DND-41 (cell line): ENCODE results near the gene AADACL2.

Experiments used
- ATAC-seq: fragments of 200-7000 bp; cut with Tn5 transposase; 3 replicates; pipeline ENCODE4 v1.9.1; 2021; ENCODE audit warnings: low read depth; ENCODE audit not compliant: insufficient read depth
- DNase-seq: peaks from one replicate; pipeline ENCODE4 v3.0.0-alpha.2; 2020
- H2AFZ ChIP-seq: 2 replicates; pipeline ENCODE4 v1.6.0; 2012; ENCODE audit warnings: low read depth, low read length
- H3K27ac ChIP-seq: 2 replicates; pipeline ENCODE4 v1.5.1; 2012; ENCODE audit warnings: low read length, inconsistent platforms
- H3K27me3 ChIP-seq: fragments of 200-600 bp; sonication (generic); 2 replicates; pipeline ENCODE4 v1.6.0; 2012; ENCODE audit warnings: low read length, mild to moderate bottlenecking, inconsistent platforms; ENCODE audit not compliant: insufficient read depth, poor library complexity
- H3K36me3 ChIP-seq: 2 replicates; pipeline ENCODE4 v1.5.1; 2012; ENCODE audit warnings: low read length, inconsistent platforms; ENCODE audit not compliant: insufficient read depth
- H3K4me1 ChIP-seq: 2 replicates; pipeline ENCODE4 v1.5.1; 2012; ENCODE audit warnings: mild to moderate bottlenecking, low read length; ENCODE audit not compliant: insufficient read depth
- H3K4me2 ChIP-seq: 2 replicates; pipeline ENCODE4 v1.6.0; 2012; ENCODE audit warnings: mild to moderate bottlenecking, moderate library complexity, low read length, inconsistent platforms; ENCODE audit not compliant: insufficient read depth
- H3K4me3 ChIP-seq, 2 experiments: fragments of 200-600 bp in 1 of 2; shearing (Covaris generic) in 1 of 2; 2 replicates each; pipeline ENCODE4 v1.5.1; 2012 to 2016; ENCODE audit warnings: inconsistent platforms in 2 of 2, low read length in 2 of 2, mild to moderate bottlenecking in 2 of 2, low read depth in 1 of 2, moderate library complexity in 1 of 2
- H3K79me2 ChIP-seq: 2 replicates; pipeline ENCODE4 v1.6.0; 2012; ENCODE audit warnings: low read length, inconsistent platforms; ENCODE audit not compliant: insufficient read depth
- H3K9ac ChIP-seq: 2 replicates; pipeline ENCODE4 v1.6.0; 2012; ENCODE audit warnings: low read depth, mild to moderate bottlenecking, inconsistent platforms, low read length, moderate library complexity
- H3K9me3 ChIP-seq: 2 replicates; pipeline ENCODE4 v1.5.1; 2012; ENCODE audit warnings: low read length, moderate library complexity, mild to moderate bottlenecking, inconsistent platforms; ENCODE audit not compliant: insufficient read depth, severe bottlenecking
- H4K20me1 ChIP-seq: 2 replicates; pipeline ENCODE4 v1.6.0; 2012; ENCODE audit warnings: low read length; ENCODE audit not compliant: insufficient read depth
- EZH2 ChIP-seq: IDR thresholded peaks from 3 replicates; pipeline ENCODE4 v1.6.1; 2012; ENCODE audit warnings: borderline replicate concordance, low read depth, mild to moderate bottlenecking, moderate library complexity, low read length, inconsistent platforms; ENCODE audit not compliant: severe bottlenecking
- TF ChIP-seq, protein P1 (sequence below): IDR thresholded peaks from 2 replicates; pipeline ENCODE4 v1.5.1; 2012; ENCODE audit warnings: borderline replicate concordance, low read length, moderate library complexity, mild to moderate bottlenecking; ENCODE audit not compliant: poor library complexity, severe bottlenecking; ENCODE audit errors: extremely low read depth

Gene AADACL2

DNA sequence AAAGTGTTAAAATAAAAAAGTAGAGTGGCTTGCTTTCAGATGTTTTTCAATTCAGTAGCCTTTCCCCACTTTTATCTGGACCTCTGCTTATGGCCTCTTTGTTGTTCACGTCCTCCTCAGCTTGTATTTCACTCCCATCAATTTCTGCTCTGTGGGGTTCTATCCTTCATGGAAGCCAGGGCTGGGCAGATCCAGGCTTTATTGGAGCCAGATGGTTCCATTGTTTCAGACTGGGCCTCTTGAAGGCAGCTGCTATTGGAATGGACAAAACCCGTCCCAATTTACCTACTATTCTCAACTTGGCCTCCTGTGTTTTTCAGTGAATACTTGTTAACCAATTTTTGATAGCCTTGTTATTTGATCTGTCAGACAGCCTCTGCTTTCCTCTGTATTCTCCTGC is 10.9 kb upstream of the AADACL2 start:
- Histone ChIP-seq H3K79me2 (no peaks in the 10 kb centered on the region), H3K9ac (no peak overlapping the region), H3K36me3 (no peaks in the 10 kb centered on the region), H2AFZ (no peak overlapping the region), H4K20me1 (no peaks in the 10 kb centered on the region), H3K27ac (no peak overlapping the region), H3K4me1 (no peaks in the 10 kb centered on the region), H3K4me2 (no peak overlapping the region), H3K9me3 (peaks cover 2% of the 10 kb centered on the region), H3K27me3 (no peaks in the 10 kb centered on the region), H3K4me3 (no peak overlapping the region)
- no peak for TF ChIP-seq EZH2
- TF ChIP-seq, protein P1, sequence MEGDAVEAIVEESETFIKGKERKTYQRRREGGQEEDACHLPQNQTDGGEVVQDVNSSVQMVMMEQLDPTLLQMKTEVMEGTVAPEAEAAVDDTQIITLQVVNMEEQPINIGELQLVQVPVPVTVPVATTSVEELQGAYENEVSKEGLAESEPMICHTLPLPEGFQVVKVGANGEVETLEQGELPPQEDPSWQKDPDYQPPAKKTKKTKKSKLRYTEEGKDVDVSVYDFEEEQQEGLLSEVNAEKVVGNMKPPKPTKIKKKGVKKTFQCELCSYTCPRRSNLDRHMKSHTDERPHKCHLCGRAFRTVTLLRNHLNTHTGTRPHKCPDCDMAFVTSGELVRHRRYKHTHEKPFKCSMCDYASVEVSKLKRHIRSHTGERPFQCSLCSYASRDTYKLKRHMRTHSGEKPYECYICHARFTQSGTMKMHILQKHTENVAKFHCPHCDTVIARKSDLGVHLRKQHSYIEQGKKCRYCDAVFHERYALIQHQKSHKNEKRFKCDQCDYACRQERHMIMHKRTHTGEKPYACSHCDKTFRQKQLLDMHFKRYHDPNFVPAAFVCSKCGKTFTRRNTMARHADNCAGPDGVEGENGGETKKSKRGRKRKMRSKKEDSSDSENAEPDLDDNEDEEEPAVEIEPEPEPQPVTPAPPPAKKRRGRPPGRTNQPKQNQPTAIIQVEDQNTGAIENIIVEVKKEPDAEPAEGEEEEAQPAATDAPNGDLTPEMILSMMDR: no peak
- DNase-seq (no peak), ATAC-seq (no peak)

DNA sequence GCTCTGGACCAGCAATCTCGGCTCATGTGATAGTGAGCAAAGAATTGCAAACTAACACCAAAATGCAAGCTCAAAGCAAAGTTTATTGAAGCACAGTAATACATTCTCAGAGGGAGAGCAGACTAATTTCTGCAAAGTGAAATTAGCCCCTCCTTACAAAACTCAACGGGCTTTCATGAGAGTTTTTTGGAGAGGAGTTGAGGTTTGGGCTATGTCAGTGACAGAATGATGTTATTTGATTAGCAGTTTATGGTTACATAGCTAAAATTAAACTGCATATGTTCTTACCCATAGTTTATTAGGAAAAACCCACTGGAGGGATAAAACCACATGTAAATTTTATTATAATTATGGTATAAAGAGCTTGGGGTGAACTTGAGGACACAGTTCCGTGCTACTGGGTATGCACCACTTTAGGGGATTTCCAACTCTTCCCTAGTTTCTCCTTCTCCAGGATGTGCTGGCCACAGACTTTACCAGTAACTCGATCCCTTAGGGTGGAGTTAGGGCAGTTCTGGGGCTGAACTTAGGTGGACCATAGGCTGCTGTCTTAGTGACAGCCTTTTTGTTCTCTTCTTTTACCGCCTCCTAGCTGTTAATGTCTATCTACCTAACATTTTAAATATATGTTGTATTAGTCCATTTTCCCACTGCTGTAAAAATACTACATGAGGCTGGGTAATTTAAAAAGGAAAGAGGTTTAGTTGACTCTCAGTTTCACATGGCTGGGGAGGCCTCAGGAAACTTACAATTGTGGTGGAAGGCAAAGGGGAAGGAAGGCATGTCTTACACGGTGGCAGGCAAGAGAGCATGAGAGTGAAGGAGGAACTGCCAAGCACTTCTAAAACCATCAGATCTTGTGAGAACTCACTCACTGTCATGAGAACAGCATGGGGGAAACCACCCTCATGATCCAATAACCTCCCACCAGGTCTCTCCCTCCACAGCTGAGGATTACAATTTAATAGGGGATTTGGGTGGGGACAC is 8.9 kb upstream of the AADACL2 start:
- Histone ChIP-seq H2AFZ (no peak overlapping the region), H4K20me1 (no peaks in the 10 kb centered on the region), H3K4me2 (no peak overlapping the region), H3K4me1 (no peaks in the 10 kb centered on the region), H3K4me3 (no peak overlapping the region), H3K9ac (no peak overlapping the region), H3K27ac (no peak overlapping the region), H3K27me3 (no peaks in the 10 kb centered on the region), H3K9me3 (peaks cover 2% of the 10 kb centered on the region), H3K79me2 (no peaks in the 10 kb centered on the region), H3K36me3 (no peaks in the 10 kb centered on the region)
- ATAC-seq: no peak
- no peak for DNase-seq
- TF ChIP-seq EZH2: no peak
- TF ChIP-seq, protein P1: no peak

DNA sequence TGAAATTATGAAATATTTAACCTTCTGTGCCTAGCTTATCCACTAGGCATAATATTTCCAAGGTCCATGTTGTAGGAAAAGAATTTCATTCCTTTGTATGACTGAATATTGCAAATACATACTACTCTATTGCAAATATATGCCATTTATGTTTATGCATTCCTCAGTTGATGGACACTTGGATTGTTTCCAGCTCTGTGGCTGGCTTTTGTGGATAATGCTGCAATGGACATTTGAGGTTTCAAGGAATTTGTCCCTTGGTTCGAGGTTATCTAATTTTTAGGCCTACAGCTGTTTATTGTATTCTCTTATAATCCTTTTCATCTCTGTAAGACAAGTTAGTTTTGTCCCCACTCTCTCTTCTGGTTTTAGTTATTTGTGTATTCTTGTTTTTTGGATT is 7.7 kb upstream of the AADACL2 start:
- no peak overlapping the region for H3K4me2 ChIP-seq
- no peak overlapping the region for H3K9ac ChIP-seq
- peaks cover 2% of the 10 kb centered on the region for H3K9me3 ChIP-seq
- no peak overlapping the region for H2AFZ ChIP-seq
- H3K27me3 ChIP-seq: no peaks in the 10 kb centered on the region
- H3K27ac ChIP-seq: no peak overlapping the region
- H3K79me2 ChIP-seq: no peaks in the 10 kb centered on the region
- H3K4me3 ChIP-seq: no peak overlapping the region
- ATAC-seq: no peak
- H4K20me1 ChIP-seq: no peaks in the 10 kb centered on the region
- no peaks in the 10 kb centered on the region for H3K36me3 ChIP-seq
- TF ChIP-seq, protein P1: no peak
- TF ChIP-seq EZH2: no peak
- DNase-seq: no peak
- H3K4me1 ChIP-seq: no peaks in the 10 kb centered on the region
